Neural cell (in vitro differentiated cells): ENCODE results near the gene NIPA2. TPM values are rescaled to one million over a fixed set of nuclear protein-coding genes. Genes with fewer than 3 reads are reported as not detected.

Source experiments
- H2AFZ ChIP-seq: fragments of 200-600, 300-800 bp; sonication (generic), shearing (Covaris generic); 2 replicates; pipeline ENCODE4 v1.6.0; 2014; ENCODE audit warnings: low read depth, mild to moderate bottlenecking, antibody characterized with exemption, low read length, moderate library complexity
- H3F3A ChIP-seq: fragments of 200-600 bp; shearing (Covaris generic); 2 replicates; pipeline ENCODE4 v1.6.1; 2016; ENCODE audit warnings: mild to moderate bottlenecking, moderate library complexity, mixed read lengths, antibody characterized with exemption, low read length; ENCODE audit not compliant: insufficient read depth, poor library complexity, severe bottlenecking
- H3K27ac ChIP-seq: fragments of 200-600, 300-800 bp; sonication (generic), shearing (Covaris generic); 2 replicates; pipeline ENCODE4 v1.5.1; 2014; ENCODE audit warnings: mild to moderate bottlenecking, low read length, moderate library complexity
- H3K27me3 ChIP-seq: fragments of 300-800, 200-600 bp; sonication (generic), shearing (Covaris generic); 2 replicates; pipeline ENCODE4 v1.6.0; 2014; ENCODE audit warnings: mild to moderate bottlenecking, low read depth, low read length, moderate library complexity; ENCODE audit not compliant: insufficient read depth
- H3K36me3 ChIP-seq: fragments of 300-800, 200-600 bp; sonication (generic), shearing (Covaris generic); 2 replicates; pipeline ENCODE4 v1.5.1; 2014; ENCODE audit warnings: mild to moderate bottlenecking, antibody characterized with exemption, low read length, moderate library complexity; ENCODE audit not compliant: insufficient read depth
- H3K4me2 ChIP-seq: fragments of 300-800, 200-600 bp; sonication (generic), shearing (Covaris generic); 2 replicates; pipeline ENCODE4 v1.6.0; 2014; ENCODE audit warnings: mild to moderate bottlenecking, low read length
- H3K4me3 ChIP-seq: fragments of 300-800, 200-600 bp; sonication (generic), shearing (Covaris generic); 2 replicates; pipeline ENCODE4 v1.5.1; 2014; ENCODE audit warnings: mild to moderate bottlenecking, low read length, moderate library complexity
- H3K79me2 ChIP-seq: fragments of 200-600 bp; shearing (Covaris generic); replicated peaks from 2 replicates; pipeline ENCODE4 v1.6.0; 2014; ENCODE audit warnings: mild to moderate bottlenecking, low read length, moderate library complexity; ENCODE audit not compliant: insufficient read depth
- H3K9ac ChIP-seq: fragments of 300-800, 200-600 bp; sonication (generic), shearing (Covaris generic); 2 replicates; pipeline ENCODE4 v1.6.1; 2016; ENCODE audit warnings: mild to moderate bottlenecking, low read length, mixed read lengths
- H3K9me2 ChIP-seq: fragments of 200-600 bp; shearing (Covaris generic); 2 replicates; pipeline ENCODE4 v1.6.1; 2016; ENCODE audit warnings: mild to moderate bottlenecking, low read length, mixed read lengths; ENCODE audit not compliant: insufficient read depth
- H3K9me3 ChIP-seq: fragments of 200-600, 300-800 bp; sonication (generic), shearing (Covaris generic); 2 replicates; pipeline ENCODE4 v1.6.1; 2016; ENCODE audit warnings: mild to moderate bottlenecking, mixed run types, low read length, moderate library complexity, mixed read lengths
- H4K20me1 ChIP-seq: fragments of 200-600 bp; shearing (Covaris generic); 2 replicates; pipeline ENCODE4 v1.6.1; 2016; ENCODE audit warnings: mild to moderate bottlenecking, mixed run types; ENCODE audit not compliant: insufficient read depth
- EP300 ChIP-seq: fragments of 450-650 bp; conservative IDR thresholded peaks from 2 replicates; pipeline ENCODE4 v1.6.1; 2014; ENCODE audit warnings: antibody characterized with exemption, mild to moderate bottlenecking, moderate library complexity; ENCODE audit not compliant: poor library complexity, severe bottlenecking
- EZH2 ChIP-seq: fragments of 200-600, 300-800 bp; shearing (Covaris generic), sonication (generic); IDR thresholded peaks from 2 replicates; pipeline ENCODE4 v1.6.1; 2014; ENCODE audit warnings: antibody characterized with exemption, low read length, borderline replicate concordance, mild to moderate bottlenecking; ENCODE audit not compliant: insufficient read depth, poor library complexity, severe bottlenecking
- MXI1 ChIP-seq: fragments of 450-650 bp; conservative IDR thresholded peaks from 2 replicates; pipeline ENCODE4 v1.6.1; 2014; ENCODE audit warnings: antibody characterized with exemption, mild to moderate bottlenecking; ENCODE audit not compliant: poor library complexity, severe bottlenecking
- POLR2AphosphoS5 ChIP-seq: IDR thresholded peaks from 2 replicates; pipeline ENCODE4 v1.6.1; 2012
- RAD21 ChIP-seq: fragments of 450-650 bp; conservative IDR thresholded peaks from 2 replicates; pipeline ENCODE4 v1.6.1; 2014; ENCODE audit warnings: antibody characterized with exemption, mild to moderate bottlenecking, moderate library complexity
- SMC3 ChIP-seq: fragments of 450-650 bp; conservative IDR thresholded peaks from 2 replicates; pipeline ENCODE4 v1.6.1; 2014; ENCODE audit warnings: antibody characterized with exemption, mild to moderate bottlenecking, moderate library complexity; ENCODE audit not compliant: poor library complexity
- TAF1 ChIP-seq: IDR thresholded peaks from 2 replicates; pipeline ENCODE4 v1.6.1; 2012; ENCODE audit warnings: low read depth
- polyA plus RNA-seq: library from polyadenylated mRNA; depleted of rRNA; stranded (reverse); fragments of >200 nt; gene quantifications from 2 replicates; pipeline ENCODE4 v1.2.3, GENCODE V29; 2014
- TF ChIP-seq, protein P1 (sequence below): IDR thresholded peaks from 2 replicates; pipeline ENCODE4 v1.6.1; 2012; ENCODE audit warnings: borderline replicate concordance
- TF ChIP-seq, protein P2 (sequence below): fragments of 450-650 bp; IDR thresholded peaks from 2 replicates; pipeline ENCODE4 v1.5.1; 2014; ENCODE audit warnings: antibody characterized with exemption, mild to moderate bottlenecking, moderate library complexity; ENCODE audit not compliant: poor library complexity, severe bottlenecking

NIPA2 gene
- polyA plus RNA-seq, 1 donor from 2014 or later, result 52.6 TPM

DNA sequence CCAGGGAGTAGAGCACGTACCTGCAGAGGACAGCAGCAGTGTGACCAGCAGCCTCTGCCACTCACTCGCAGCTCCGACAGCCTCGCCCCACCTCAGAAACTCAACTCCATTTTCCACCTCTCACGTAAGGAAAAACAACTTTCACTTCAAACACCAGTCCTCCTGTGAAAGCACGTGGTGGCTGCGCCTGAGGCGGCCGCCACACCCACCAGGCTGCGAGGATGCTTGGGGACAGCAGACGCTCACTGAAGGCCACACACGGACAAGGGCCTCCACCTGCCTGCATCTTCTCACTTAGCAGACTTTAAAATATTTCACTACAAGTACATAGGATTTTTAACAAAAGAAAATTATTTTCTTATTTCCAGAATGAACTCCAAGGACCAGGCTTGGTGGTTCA is 73.8 kb downstream of the NIPA2 start:
- TF ChIP-seq TAF1 (no peak), EP300 (no peak), MXI1 (no peak), RAD21 (no peak), EZH2 (no peak), SMC3 (no peak), POLR2AphosphoS5 (no peak)
- TF ChIP-seq, protein P1, sequence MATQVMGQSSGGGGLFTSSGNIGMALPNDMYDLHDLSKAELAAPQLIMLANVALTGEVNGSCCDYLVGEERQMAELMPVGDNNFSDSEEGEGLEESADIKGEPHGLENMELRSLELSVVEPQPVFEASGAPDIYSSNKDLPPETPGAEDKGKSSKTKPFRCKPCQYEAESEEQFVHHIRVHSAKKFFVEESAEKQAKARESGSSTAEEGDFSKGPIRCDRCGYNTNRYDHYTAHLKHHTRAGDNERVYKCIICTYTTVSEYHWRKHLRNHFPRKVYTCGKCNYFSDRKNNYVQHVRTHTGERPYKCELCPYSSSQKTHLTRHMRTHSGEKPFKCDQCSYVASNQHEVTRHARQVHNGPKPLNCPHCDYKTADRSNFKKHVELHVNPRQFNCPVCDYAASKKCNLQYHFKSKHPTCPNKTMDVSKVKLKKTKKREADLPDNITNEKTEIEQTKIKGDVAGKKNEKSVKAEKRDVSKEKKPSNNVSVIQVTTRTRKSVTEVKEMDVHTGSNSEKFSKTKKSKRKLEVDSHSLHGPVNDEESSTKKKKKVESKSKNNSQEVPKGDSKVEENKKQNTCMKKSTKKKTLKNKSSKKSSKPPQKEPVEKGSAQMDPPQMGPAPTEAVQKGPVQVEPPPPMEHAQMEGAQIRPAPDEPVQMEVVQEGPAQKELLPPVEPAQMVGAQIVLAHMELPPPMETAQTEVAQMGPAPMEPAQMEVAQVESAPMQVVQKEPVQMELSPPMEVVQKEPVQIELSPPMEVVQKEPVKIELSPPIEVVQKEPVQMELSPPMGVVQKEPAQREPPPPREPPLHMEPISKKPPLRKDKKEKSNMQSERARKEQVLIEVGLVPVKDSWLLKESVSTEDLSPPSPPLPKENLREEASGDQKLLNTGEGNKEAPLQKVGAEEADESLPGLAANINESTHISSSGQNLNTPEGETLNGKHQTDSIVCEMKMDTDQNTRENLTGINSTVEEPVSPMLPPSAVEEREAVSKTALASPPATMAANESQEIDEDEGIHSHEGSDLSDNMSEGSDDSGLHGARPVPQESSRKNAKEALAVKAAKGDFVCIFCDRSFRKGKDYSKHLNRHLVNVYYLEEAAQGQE, result no peak
- TF ChIP-seq, protein P2, sequence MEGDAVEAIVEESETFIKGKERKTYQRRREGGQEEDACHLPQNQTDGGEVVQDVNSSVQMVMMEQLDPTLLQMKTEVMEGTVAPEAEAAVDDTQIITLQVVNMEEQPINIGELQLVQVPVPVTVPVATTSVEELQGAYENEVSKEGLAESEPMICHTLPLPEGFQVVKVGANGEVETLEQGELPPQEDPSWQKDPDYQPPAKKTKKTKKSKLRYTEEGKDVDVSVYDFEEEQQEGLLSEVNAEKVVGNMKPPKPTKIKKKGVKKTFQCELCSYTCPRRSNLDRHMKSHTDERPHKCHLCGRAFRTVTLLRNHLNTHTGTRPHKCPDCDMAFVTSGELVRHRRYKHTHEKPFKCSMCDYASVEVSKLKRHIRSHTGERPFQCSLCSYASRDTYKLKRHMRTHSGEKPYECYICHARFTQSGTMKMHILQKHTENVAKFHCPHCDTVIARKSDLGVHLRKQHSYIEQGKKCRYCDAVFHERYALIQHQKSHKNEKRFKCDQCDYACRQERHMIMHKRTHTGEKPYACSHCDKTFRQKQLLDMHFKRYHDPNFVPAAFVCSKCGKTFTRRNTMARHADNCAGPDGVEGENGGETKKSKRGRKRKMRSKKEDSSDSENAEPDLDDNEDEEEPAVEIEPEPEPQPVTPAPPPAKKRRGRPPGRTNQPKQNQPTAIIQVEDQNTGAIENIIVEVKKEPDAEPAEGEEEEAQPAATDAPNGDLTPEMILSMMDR, result no peak
- Histone ChIP-seq H3K9me2 (no peaks in the 10 kb centered on the region), H3K36me3 (no peaks in the 10 kb centered on the region), H3K9ac (no peak overlapping the region), H2AFZ (no peak overlapping the region), H4K20me1 (no peaks in the 10 kb centered on the region), H3K27me3 (no peaks in the 10 kb centered on the region), H3F3A (no peaks in the 10 kb centered on the region), H3K4me2 (no peak overlapping the region), H3K4me3 (no peak overlapping the region), H3K79me2 (no peaks in the 10 kb centered on the region), H3K9me3 (no peaks in the 10 kb centered on the region), H3K27ac (no peak overlapping the region)

DNA sequence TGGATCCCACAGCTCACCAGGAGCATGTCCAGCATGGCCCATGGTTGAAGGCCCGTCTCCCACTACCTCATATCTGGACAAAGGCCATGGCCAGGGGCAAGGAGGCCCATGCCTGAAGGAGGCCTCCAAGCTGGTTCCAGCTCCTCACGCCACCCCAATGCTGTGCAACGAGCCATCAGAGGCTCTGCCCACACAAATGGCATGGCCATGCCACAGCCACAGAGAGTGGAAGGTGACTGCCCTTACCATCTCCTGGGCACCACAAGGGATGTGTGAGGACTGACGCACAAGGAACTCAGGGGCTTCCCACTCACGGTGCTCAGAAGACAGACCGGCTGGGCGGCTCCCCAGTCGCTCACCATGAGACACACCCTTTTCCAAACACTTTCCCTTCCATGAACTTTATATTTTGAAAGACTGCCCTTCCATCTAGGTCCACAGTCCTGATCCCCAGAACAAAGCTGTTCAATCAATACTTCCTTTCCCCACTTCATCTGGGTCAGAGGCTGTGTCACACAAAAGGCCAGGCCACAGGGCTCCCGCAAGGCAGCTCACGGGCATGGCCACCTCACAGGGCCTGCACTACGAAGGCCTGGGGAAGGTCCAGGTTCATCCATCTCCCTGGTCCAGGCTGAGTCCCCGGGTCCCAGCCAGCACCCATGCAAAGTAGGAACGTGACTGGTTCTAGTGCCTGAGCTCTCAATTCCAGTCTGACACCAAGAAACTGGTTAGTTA is 75.3 kb downstream of the NIPA2 start:
- Histone ChIP-seq H3K4me2 (no peak overlapping the region), H3K9me2 (no peaks in the 10 kb centered on the region), H3K4me3 (no peak overlapping the region), H2AFZ (no peak overlapping the region), H4K20me1 (no peaks in the 10 kb centered on the region), H3K36me3 (no peaks in the 10 kb centered on the region), H3K27me3 (no peaks in the 10 kb centered on the region), H3K27ac (no peak overlapping the region), H3K9me3 (no peaks in the 10 kb centered on the region), H3K79me2 (no peaks in the 10 kb centered on the region), H3F3A (no peaks in the 10 kb centered on the region), H3K9ac (no peak overlapping the region)
- no peak for TF ChIP-seq POLR2AphosphoS5
- TF ChIP-seq, protein P1, result no peak
- no peak for TF ChIP-seq EZH2
- TF ChIP-seq, protein P2, result no peak
- no peak for TF ChIP-seq TAF1
- no peak for TF ChIP-seq RAD21
- no peak for TF ChIP-seq SMC3
- TF ChIP-seq MXI1, result no peak
- TF ChIP-seq EP300, result no peak
